ENCODE measurements around the gene NR2F1. TPM values are rescaled to one million over a fixed set of nuclear protein-coding genes. Genes with fewer than 3 reads are reported as not detected.

Gene NR2F1
- total RNA-seq, 1 experiment from 2014 or later: 1.4 TPM

GRCh38 chr5:93636837-93637236, 53.8 kb downstream of the NR2F1 start:
- H3K27ac Mint-ChIP-seq (ENCODE audit: low read depth, unreplicated experiment): no peak overlapping the region
- no peaks in the 10 kb centered on the region for H3K4me1 Mint-ChIP-seq (ENCODE audit: insufficient read depth, unreplicated experiment)
- intact Hi-C loops (cut with micrococcal nuclease): no loop called here
- H3K36me3 Mint-ChIP-seq (ENCODE audit: insufficient read depth, unreplicated experiment): no peaks in the 10 kb centered on the region
- DNase-seq (ENCODE audit: unreplicated experiment): no peak
- ChIA-PET CTCF (interaction anchor here (0.5 to 1.4 kb wide), 3 partner anchors 16 to 1195 kb away, joined by 3 to 5 read pairs (median 3); no protein-coding TSS in a partner anchor), POLR2A (no interaction called here)
- TF ChIP-seq CTCF (IDR thresholded peaks at IDR 0.05; ENCODE audit: unreplicated experiment): no peak
- BruUV-seq (replicated peaks): no TSS peak
- no peak overlapping the region for H3K4me3 Mint-ChIP-seq (ENCODE audit: unreplicated experiment)
- no peaks in the 10 kb centered on the region for H3K9me3 Mint-ChIP-seq (ENCODE audit: unreplicated experiment)
- no peaks in the 10 kb centered on the region for H3K27me3 Mint-ChIP-seq (ENCODE audit: insufficient read depth, unreplicated experiment)

GRCh38 chr5:93637697-93638096, 54.7 kb downstream of the NR2F1 start:
- Mint-ChIP-seq H3K27ac (ENCODE audit: low read depth, unreplicated experiment) (no peak overlapping the region), H3K27me3 (ENCODE audit: insufficient read depth, unreplicated experiment) (no peaks in the 10 kb centered on the region), H3K4me3 (ENCODE audit: unreplicated experiment) (no peak overlapping the region), H3K4me1 (ENCODE audit: insufficient read depth, unreplicated experiment) (no peaks in the 10 kb centered on the region), H3K9me3 (ENCODE audit: unreplicated experiment) (no peaks in the 10 kb centered on the region), H3K36me3 (ENCODE audit: insufficient read depth, unreplicated experiment) (no peaks in the 10 kb centered on the region)
- no TSS peak for BruUV-seq (replicated peaks)
- POLR2A ChIA-PET: no interaction called here
- no peak for DNase-seq (ENCODE audit: unreplicated experiment)
- CTCF ChIA-PET: interaction anchor here (0.5 to 0.6 kb wide), 3 partner anchors 62 to 1194 kb away, joined by 3 read pairs; no protein-coding TSS in a partner anchor
- no peak for TF ChIP-seq CTCF (IDR thresholded peaks at IDR 0.05; ENCODE audit: unreplicated experiment)
- intact Hi-C loops (cut with micrococcal nuclease): no loop called here

- Mint-ChIP-seq H3K27ac (ENCODE audit: low read depth, unreplicated experiment) (no peak overlapping the region), H3K9me3 (ENCODE audit: unreplicated experiment) (no peaks in the 10 kb centered on the region), H3K4me3 (ENCODE audit: unreplicated experiment) (no peak overlapping the region), H3K36me3 (ENCODE audit: insufficient read depth, unreplicated experiment) (no peaks in the 10 kb centered on the region), H3K4me1 (ENCODE audit: insufficient read depth, unreplicated experiment) (no peaks in the 10 kb centered on the region), H3K27me3 (ENCODE audit: insufficient read depth, unreplicated experiment) (no peaks in the 10 kb centered on the region)
- no peak for DNase-seq (ENCODE audit: unreplicated experiment)
- TF ChIP-seq CTCF (IDR thresholded peaks at IDR 0.05; ENCODE audit: unreplicated experiment): no peak
- ChIA-PET CTCF (interaction anchor here (0.8 kb wide), 1 partner anchor 12 kb away, joined by 3 read pairs; no protein-coding TSS in a partner anchor), POLR2A (no interaction called here)
- BruUV-seq (replicated peaks): no TSS peak
- intact Hi-C loops (cut with micrococcal nuclease): no loop called here
These were observed 59.5 kb downstream of the NR2F1 start for GRCh38 chr5:93642526-93642925.

Other genes with a start within 250 kb of the NR2F1 start
- 3.2 and 4.6 TPM in 2 replicates for gene NR2F1-AS1, start 2.0 kb upstream of the NR2F1 start, total RNA-seq (2022)
- gene POU5F2, start 158.4 kb downstream of the NR2F1 start, total RNA-seq (2022): 0.72 and 0.76 TPM in 2 replicates